DND-41 (cell line): ENCODE measurements around the gene DCST1.

ENCODE experiments used
- EZH2 ChIP-seq: IDR thresholded peaks from 3 replicates; pipeline ENCODE4 v1.6.1; 2012; ENCODE audit warnings: borderline replicate concordance, low read depth, mild to moderate bottlenecking, moderate library complexity, low read length, inconsistent platforms; ENCODE audit not compliant: severe bottlenecking
- TF ChIP-seq, protein P1 (sequence below): IDR thresholded peaks from 2 replicates; pipeline ENCODE4 v1.5.1; 2012; ENCODE audit warnings: borderline replicate concordance, low read length, moderate library complexity, mild to moderate bottlenecking; ENCODE audit not compliant: poor library complexity, severe bottlenecking; ENCODE audit errors: extremely low read depth

DNA sequence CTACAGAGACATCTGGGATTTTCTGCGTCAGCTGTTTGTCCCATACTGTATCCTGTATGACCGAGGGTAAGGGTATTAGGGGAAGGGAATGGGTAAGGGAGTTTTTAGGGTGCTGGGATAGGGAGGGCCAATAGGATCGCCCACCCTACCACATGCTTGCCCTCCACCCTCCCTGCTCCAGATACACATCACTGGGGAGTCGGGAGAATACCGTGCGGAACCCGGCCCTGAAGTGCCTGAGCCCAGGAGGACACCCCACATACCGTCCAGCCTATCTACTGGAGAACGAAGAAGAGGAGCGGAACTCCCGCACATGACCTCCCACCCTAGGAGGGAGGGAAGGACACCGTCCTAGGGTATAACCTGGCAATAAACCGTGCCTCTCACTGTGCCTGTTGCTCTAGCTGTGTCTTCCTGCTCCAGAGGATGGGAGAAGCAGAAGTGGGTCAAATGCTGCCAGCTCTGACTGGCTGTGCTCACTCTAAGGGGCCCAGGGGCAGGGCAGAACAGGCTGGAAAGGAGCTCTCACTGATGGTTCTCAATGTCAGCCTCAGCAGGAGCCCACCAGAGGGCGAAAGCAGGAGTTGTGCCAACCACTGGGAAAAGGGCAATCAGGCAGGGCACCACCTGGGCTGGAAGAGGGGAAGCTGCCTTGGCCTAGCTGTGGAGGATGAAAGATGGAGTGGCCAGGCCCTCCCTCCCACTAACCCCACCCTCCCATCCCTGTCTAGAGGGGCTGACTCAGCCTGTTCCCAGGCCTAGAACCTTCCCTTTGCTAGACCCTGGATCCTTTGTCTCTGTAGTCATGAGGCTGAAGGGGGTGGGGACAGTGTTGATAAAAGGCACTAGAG is 40.7 kb upstream of the DCST1 start:
- TF ChIP-seq EZH2: no peak
- TF ChIP-seq, protein P1, sequence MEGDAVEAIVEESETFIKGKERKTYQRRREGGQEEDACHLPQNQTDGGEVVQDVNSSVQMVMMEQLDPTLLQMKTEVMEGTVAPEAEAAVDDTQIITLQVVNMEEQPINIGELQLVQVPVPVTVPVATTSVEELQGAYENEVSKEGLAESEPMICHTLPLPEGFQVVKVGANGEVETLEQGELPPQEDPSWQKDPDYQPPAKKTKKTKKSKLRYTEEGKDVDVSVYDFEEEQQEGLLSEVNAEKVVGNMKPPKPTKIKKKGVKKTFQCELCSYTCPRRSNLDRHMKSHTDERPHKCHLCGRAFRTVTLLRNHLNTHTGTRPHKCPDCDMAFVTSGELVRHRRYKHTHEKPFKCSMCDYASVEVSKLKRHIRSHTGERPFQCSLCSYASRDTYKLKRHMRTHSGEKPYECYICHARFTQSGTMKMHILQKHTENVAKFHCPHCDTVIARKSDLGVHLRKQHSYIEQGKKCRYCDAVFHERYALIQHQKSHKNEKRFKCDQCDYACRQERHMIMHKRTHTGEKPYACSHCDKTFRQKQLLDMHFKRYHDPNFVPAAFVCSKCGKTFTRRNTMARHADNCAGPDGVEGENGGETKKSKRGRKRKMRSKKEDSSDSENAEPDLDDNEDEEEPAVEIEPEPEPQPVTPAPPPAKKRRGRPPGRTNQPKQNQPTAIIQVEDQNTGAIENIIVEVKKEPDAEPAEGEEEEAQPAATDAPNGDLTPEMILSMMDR: peak; percentile 54
